HG02642 (cell line): Measurements from ENCODE around the gene IL10.
"Not testable (repeated sequence)": the region's sequence is repeated elsewhere in the genome, so short reads cannot be mapped to it uniquely, and the experiment has no call there.

Experiments
- ATAC-seq: cut with Tn5 transposase; IDR thresholded peaks from one replicate; pipeline ENCODE4 v1.9.1; 2021; ENCODE audit warnings: mild to moderate bottlenecking; ENCODE audit not compliant: unreplicated experiment, poor library complexity

Gene IL10

DNA sequence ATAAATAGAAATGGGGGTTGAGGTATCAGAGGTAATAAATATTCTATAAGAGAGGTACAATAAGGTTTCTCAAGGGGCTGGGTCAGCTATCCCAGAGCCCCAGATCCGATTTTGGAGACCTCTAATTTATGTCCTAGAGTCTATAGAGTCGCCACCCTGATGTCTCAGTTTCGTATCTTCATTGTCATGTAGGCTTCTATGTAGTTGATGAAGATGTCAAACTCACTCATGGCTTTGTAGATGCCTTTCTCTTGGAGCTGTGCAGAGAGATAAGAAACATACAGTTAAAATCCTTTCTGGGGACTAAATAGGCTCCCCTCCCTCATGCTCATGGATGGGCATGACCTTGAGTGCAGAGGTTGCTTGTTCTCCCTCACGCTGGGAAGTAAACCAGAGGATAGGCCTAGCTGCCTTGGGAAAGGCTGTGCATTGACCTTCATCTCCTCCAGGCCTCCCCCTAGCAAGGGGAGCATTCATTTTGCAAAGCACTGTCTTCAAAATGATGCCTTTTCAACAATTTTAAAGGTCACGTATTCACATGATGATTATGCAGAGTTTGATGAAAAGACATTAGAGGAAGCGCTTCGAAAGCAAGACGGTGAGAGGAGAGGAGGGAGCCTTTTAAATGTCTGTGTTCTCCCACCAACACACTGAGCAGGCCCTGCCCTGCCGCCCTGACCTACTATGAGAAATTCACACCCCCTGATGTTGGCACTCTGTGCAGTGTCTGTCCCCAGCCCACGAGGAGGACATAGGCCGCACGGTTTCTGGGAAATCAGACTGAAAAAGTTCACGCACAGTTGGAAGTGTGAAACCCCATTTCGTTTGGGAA lies 3.6 kb downstream of the IL10 start:
- ATAC-seq, result peak; percentile 5

DNA sequence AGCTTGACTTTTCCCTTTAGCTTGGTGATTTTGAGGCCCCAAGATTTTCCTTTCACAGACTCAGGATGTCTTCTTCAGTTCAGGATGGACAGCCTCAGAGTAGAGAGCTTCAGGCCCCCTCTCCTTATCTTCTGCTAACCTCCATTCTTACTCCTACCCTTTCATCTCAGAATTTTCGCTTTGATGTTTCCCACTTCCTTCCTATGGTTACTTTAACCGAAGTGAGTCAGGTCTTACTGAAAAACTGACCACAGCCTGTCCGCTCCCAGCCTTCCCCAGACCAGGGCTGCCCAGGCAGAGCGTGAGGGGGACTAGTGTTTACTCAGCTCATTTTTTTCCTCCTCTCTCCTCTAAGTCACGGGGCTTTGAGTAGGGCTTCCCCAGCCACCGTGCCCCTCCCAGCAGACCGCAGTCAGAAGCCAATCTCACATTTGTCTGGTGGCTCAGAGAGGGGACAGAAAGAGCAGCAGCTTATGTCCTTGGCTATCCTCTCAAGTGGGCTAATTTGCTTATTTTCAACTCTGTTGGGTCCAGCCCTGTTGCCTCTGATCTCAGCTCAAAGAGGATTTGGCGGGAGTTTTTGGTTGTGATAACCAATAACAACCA lies 5.9 kb downstream of the IL10 start:
- ATAC-seq, result peak; percentile 54

DNA sequence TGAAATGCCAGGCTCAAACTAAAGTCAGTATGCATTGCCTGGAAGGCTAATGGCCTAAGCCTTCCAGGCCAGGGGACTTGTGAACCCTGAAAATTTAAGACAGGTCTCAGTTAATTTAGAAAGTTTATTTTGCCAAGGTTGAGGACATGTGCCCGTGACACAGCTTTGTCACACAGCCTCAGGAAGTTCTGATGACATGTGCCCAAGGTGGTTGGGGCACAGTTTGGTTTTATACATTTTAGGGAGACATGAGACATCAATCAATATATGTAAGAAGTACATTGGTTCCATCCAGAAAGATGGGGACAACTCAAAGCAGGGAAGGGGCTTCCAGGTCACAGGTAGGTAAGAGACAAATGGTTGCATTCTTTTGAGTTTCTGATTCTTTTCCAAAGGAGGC lies 6.5 kb downstream of the IL10 start:
- ATAC-seq, result not testable (repeated sequence)

DNA sequence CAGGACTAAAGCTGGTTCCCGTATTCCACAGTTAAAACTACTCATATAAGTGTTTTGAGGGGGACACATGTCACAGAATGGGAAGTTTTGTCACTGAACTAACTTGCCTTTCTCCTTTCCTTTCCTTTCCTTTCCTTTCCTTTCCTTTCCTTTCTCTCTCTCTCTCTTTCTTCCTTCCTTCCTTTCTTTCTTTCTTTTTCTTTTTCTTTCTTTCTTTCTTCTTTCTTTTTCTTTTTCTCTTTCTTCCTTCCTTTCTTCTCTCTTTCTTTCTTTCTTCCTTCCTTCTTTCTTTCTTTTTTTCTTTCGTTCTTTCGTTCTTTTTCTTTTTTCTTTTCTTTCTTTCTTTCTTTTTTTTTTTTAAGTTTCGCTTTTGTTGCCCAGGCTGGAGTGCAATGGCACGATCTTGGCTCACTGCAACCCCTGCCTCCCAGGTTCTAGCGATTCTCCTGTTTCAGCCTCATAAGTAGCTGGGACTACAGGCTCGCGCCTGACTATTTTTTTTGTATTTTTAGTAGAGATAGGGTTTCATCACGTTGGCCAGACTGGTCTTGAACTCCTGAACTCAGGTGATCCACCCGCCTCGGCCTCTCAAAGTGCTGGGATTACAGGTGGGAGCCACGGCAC lies 9.4 kb downstream of the IL10 start:
- ATAC-seq, result not testable (repeated sequence)

DNA sequence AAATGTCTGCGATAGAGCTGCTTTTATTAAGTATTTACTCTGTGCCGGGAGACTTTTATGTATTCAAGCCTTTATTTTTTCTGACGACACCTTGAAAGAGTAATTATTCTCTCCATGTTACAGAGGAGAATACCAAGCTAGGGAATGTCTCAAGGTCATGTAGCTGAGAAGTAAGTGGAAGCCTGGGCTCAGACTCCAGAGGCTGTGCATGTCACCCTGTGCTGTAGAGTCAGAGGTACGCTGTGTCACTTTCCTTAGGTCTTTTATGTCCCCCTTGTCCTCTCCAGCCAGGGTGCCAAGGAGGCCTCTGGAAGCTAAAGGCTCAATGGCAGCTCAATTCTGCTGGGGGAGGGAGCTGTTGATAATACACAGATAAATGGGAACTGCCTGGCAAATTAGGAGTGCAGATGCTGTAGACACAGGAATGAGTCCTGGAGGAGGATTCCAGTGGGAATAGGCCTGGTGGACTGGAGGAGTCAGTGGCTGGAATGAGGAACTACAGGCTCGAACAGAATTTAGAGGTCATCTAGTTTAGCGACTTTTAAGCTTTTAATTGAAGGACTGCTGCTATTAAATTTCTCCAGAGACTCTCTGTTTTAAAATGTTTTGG lies 11.0 kb downstream of the IL10 start:
- no peak for ATAC-seq

DNA sequence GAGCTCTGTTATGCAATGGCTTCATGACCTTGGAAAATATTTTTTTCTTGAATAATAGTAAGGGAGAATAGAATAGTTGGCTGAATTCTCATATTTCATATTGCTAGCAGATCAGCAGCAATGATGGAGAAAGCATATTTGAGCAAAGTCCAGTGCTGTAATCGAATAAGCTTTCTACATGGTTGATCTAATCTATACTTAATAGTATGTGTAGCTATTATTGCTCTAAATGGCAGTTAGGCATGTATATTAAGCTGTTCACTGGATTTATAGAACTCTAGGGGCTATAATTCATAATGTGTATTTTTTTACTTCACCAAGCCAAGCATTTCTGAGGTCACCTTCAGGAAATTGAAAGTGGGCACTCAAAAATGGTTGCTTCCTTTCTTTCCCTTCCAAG lies 11.7 kb downstream of the IL10 start:
- ATAC-seq, result no peak

DNA sequence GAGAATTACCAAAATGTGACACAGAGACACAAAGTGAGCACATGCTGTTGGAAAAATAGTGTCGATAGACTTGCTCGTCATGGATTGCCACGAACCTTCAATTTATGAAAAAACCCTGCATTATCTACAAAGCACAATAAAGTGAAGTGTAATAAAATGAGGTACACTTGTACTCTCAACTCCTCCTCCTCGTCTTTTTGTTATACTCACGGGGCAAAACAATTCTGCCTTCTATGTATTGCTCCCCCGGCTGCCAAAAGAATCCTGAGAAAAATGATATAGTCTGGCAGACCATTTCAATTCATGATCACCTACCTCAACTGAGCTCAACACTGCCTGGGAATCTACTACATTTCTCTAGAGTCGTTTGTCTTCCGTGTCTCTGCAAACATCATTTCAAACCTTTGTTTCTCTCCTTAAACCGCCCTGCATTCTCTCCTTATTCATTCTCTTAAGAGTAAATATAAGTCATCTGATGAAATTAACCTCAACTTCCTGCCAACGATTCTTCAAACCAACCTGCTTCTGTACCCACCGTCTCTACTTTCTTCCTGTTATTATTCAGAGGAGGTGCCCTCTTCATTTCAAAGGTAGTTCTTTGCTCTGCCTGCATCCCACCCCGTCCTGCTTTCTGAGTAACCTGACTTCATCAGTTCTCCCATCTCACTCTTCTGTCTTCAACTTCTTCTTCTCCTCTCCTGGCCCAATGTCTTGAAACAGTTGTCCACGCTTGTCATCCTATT lies 14.6 kb downstream of the IL10 start:
- no peak for ATAC-seq

DNA sequence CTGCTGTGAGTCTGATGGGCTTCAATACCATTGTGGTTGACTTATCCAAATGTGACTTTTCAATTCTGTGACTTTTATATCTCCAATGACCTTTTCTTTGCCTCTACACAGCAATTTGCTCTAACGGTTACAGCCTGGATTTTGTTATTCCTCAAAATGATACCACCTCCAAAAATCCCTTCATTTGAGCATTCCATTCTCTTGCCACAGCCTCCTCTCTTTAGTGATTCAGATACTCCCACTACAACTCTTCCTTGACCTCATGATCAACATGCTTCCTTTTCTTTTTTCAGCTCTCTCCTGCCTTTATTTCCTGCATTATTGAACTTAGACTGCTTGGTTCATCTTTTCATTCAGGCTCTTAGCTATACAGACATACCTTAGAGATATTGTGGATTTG lies 18.3 kb downstream of the IL10 start:
- no peak for ATAC-seq

DNA sequence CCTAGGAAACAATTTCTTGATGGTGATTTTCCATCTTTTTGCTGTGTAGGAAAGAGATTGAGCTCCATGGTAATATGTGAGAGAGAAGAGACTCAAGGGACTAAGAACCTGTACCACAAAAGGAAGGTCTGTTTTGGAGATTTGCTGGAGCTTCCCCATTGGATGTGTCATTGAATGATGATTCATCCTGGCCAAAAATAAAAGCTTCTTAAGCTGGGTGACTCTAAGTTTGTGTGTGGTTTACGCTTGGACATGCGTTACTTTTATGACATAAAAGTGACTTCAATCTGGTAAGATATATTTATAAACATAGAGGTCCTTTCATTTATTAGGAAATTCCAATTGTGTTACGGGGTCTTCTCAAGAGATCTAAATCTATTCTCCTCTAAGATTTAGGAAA lies 19.2 kb downstream of the IL10 start:
- ATAC-seq, result no peak

DNA sequence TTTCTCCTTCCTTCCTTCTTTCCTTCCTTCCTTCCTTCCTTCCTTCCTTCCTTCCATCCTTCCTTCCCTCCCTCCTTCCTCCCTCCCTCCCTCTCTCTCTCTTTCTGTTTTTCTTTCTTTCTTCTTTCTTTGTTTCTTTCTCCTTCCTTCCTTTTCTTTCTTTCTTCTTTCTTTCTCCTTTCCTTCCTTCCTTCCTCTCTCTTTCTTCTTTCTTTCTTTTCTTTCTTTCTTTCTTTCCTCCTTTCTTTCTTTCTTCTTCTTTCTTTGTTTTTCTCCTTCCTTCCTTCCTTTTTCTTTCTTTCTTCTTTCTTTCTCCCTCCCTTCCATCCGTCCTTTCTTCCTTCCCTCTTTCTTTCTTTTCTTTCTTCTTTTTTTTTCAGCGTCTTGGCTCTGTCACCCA lies 19.8 kb downstream of the IL10 start:
- ATAC-seq, result no peak

DNA sequence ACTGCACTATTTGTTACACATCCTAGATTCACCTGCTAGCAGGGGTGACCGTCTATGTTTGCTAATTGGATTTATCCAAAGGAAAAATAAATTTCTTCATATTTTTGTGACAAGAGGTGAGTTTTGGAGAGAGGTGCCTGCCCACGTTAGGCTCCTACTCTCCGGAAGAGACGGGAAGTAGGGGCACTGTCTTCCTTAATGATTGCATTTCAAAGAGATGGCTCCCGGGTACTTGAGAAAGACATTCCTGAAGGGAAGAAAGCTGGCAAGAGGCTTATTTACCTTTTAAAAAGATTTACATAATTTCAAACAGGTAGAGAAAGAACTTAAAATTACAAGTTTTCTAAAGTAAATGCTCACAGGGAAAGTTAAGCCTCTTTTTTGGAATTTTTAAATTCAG lies 20.4 kb downstream of the IL10 start:
- ATAC-seq, result no peak

DNA sequence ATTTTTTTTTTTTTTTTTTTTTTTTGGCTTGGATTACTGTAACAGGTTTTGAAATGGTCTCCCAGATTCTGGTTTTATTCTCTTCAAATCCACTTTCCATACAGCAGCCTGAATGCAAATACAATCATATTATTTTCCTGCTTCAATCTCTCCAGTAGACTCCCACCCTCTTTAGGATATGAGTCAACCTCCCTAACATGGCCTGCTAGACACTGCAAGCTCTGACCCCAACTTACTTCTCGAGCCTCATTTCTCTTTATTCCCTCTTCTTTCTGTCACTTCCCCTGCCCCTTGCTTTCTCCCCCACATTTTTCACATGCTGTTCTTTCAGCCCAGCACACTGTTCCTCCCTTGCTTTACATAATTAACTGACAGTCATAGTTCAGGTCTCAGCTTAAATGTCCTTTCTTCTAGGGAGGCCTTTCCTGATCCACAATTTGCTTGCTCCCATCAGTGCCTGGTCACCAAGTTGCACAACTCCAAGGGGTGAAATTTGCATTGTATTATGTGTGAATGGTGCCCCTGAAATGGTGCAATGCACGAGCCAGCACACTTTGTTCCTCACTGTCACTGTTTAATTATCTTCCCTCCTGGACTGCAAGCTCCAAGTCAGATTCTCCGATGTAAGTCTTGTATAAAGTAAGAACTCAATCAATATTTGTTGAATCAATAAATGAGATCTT lies 23.8 kb downstream of the IL10 start:
- ATAC-seq, result no peak

DNA sequence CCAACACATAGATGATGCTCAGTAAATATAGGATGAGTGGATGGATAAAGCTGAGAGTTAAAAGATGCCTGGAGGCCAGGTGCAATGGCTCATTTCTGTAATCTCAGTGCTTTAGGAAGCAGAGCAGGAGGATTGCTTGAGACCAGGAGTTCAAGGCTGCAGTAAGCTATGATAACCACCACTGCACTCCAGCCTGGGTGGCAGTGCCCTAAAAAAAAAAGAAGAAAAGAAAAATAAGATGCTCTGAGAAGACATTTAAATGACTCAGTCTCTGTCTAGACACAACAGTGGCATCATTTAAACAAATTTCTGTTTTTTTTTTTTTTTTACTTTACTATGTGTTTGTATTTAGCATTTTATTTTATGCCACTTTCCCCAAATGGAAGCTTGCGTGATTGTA lies 27.0 kb downstream of the IL10 start:
- no peak for ATAC-seq

DNA sequence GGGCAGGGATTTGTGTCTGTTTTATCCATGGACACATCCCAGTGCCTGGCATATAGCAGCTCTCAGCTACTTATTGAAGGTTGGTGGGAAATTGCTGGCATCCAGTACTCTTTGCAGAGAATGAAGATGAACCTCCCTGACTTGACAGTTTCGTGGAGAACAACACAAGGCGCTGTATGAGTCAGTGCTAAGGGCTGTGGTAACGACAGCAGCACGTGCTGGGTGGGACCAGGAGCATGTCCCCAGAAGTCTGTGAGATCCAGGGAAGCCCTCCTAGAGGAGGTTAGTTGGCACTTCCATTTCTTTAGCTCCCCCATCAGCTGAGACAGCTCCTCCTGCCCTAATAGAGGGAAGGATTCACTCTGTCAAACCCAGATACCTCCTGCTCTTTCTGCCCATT lies 27.6 kb downstream of the IL10 start:
- no peak for ATAC-seq

DNA sequence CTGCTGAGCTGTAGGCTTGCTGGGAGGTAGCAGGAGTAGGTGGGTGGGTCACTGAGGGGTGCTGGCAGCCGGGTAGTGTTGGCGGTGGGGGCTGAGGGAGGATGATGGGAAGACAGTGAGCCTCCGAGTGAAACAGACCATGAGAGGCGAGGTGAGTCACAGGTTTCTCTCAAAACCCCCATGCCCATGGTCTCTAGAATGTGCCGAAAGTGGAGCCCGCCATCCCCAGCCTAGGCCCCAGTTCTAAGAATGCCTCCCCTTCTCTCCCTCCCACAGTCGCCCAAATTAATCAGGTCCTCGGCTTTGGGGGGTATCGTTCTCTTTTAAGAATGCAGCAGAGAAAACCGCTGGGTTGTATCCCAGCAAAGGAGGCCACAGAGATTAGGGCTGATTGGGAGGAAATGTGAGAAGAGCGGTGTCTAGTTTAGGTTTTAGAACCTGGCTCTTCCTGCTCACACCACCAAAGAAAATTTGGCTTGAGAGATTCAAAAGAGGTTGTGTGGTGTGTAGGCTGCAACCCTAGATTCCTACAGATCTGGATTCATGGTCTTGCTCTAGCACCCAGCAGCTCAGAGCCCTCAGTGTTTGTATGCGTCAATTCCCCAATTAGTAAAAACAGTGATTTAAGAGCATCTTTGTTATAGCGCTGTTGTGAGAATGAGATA lies 29.4 kb downstream of the IL10 start:
- no peak for ATAC-seq

DNA sequence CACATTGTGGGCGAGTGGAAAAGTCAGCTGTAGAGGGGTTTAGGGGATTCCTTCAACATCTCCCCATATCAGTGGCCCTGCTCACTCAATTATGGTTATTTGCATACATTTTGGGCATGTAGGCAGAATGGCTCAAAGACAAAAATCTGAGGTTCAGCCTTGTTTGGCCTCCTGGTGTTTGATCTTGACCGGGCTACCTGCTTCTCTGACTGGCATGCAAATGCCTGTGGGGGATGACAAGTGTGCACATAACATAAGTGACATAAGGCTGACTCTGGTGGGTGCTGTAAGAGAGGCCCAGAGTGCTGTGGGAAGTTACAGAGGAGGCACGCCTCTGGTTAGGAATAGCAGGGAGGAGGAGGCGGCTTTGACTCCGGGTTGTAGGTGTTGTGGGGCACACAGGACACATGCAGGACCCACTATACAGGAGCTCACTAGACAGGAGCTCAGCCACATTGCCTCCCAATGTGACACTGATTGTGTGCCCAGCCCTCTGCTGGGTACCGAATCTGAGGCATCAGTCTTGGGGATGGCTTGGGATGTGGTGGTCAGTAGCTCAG lies 31.1 kb downstream of the IL10 start:
- ATAC-seq, result no peak

DNA sequence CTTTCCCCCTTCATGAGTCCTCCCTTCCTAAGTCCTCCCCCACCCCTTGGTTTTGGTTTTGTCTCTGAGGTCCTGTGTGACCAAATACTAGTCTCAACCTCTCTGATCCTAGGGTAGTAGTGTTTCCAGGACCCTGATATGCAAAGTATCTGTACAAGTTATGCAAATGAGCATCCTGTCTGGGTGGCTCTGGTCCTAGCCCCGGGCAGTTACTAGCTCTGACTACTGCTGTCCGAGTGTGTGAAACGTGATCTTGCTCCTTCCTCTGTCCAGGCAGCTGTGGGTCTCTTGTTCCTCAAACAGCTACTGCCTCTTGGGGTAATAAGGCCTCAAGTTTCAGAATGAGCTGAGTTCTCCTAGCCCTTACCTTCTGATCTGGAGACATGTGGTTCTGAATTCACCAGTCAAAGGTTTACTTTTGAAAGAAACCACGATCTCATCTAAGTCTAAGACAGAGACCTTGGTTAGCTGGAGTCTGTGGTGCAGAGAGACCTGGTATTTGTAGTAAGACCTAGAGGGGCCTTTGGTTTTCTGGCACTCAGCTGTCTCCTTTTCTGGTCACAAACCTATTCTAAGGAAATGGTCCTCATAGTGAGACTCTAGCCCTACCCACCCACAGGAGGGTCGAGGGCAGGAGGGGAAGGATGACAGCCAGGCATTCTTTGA lies 32.8 kb downstream of the IL10 start:
- peak; percentile 78 for ATAC-seq
